IPS DF 4.7 (cell line): Measurements from ENCODE around the gene TRIOBP.

ENCODE experiments used
- DNase-seq: peaks from one replicate; pipeline ENCODE4 v3.0.0-alpha.2; 2013; ENCODE audit warnings: low spot score; ENCODE audit errors: extremely low read depth

TRIOBP gene

DNA sequence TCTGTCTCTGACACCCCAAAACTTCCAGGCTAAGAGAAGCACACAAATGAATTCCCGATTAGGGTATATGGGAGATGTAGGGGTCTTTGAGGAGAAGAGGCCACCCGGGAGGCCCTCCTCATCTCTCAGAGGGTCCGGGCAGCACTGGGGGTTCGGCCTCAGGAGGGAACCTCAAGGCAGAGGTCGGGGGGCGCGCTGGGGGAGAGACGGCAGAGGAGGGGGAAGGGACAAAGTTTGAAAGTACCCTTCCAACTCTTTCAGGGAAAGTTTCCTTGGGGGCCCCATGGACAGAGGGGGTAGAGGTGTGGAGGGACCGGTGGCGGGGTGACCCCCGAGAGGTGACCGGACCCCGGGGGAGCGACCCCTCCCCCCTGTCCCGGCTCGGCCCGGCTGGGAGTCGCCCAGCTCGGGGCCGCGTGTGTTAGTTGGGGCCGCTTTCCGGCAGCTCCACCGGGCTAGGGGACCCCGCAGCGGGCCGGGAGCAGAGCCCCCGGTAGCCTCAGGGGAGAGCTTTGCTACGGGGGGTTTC lies 107.6 kb downstream of the TRIOBP start:
- DNase-seq, result no peak

DNA sequence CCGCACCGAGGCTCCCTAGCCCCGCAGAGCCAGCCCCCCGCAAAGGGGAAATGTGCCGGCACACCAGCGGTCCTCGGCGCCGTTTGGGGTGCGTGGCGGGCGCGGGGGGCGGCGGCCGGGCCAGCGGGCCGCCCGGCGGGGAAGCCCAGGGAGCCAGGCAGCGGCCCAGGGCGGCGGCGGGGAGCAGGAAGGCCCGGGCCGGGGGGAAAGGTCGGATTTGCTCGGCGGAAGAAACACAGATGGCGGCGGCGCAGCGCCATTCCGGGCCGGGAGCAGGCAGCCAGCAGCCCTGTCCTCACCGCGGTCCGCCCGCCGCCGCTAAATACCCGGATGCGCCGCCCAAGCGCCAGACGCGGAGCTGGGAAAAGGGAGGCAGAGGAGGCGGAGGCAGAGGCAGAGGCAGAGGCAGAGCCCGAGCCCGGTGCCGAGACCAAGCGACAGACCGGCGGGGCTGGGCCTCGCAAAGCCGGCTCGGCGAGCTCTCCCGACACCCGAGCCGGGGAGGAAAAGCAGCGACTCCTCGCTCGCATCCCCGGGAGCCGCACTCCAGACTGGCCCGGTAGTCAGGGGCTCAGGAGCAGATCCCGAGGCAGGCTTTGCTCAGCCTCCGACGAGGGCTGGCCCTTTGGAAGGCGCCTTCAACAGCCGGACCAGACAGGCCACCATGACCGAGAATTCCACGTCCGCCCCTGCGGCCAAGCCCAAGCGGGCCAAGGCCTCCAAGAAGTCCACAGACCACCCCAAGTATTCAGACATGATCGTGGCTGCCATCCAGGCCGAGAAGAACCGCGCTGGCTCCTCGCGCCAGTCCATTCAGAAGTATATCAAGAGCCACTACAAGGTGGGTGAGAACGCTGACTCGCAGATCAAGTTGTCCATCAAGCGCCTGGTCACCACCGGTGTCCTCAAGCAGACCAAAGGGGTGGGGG lies 108.3 kb downstream of the TRIOBP start:
- DNase-seq, result no peak

- no peak for DNase-seq
Measured at GRCh38 chr22:37805810-37806277, 109.0 kb downstream of the TRIOBP start.

DNA sequence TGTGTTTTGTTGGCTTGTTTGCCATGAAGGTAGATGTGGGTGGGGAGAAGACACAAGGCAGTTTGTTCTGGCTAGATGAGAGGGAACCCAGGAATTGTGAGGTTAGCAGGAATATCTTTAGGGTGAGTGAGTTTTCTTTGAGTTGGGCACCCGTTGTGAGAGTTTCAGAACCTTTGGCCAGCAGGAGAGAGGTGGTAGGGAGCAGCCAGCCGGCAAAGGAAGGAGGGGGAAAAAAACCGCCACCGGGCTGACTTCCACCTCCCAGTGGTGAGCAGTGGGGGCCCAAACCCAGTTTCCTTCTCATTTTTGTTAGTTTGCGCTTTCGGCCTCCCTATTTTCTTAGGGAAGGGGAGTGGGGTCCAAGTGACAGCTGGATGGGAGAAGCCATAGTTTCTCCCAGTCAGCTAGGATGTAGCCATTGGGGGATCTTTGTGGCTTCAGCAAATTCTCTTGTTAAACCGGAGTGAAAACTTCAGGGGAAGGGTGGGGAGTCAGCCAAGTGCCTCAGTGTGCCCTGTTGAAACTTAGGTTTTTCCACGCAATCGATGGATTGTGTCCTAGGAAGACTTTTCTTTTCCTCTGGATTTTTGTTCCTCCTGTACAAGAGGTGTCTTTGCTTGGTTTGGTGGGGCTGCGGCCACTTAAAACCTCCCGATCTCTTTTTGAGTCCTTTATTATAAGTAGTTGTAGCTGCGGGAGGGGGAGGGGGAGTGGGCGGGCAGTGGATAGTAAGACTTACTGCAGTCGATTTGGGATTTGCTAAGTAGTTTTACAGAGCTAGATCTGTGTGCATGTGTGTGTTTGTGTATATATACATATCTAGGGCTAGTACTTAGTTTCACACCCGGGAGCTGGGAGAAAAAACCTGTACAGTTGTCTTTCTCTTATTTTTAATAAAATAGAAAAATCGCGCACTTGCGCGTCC lies 109.8 kb downstream of the TRIOBP start:
- DNase-seq, result no peak

DNA sequence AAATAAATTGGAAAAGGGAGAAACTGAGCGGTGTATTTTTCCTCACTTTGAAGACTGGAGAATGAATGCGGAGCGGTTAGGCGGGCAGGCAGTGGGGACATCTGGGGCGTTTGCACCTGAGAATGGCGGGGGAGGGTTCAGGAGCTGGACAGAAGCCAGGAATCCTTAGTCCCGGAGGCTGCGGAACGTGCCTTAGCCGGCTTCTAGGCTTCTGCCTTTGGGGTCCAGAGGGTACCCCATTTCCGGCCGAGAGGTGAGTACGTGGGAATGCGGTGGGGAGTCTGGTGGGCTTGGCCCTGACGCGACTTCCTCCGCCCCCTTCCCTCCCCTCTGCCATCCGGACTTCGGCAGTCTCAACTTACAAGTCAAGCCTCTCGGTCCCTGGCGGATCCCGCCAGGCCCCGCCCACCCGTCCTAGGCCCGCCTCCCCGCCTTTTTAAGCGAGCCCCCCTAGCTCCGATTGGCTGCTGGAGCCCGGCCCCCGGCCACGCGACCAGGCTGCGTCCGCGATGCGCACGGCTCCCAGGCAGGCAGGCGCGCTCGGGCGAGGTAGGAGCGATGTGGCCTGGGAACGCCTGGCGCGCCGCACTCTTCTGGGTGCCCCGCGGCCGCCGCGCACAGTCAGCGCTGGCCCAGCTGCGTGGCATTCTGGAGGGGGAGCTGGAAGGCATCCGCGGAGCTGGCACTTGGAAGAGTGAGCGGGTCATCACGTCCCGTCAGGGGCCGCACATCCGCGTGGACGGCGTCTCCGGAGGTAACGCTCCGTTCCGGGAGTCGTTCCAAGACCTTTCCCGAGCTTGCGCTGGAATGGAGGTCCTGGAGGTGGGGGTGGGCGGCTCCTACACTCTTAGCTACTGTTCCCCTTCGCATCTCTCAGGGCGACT lies 110.8 kb downstream of the TRIOBP start, which contains the start of gene GCAT:
Gene GCAT, plus strand, starts transcription at position 525 of the 884 bp plus-strand sequence. Its CDS starts 34 bp downstream, at position 559.
- no peak for DNase-seq

DNA sequence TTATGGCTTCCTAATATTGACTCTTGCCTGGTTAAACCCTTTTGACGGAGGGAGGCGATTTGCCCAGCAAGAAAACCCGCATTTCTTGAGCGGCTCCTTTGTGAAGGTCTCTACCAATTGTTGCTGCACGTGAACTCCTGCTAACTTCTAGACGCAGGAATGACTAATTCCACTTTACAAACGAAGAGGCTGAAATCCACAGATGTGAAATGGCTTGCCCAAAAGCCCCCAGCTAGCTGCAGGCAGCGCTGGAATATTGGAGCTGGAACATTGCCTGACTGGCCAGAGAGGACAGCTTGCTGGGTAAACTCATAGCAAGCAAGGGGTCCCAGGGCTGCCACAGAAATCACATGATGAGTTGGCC lies 111.4 kb downstream of the TRIOBP start:
- no peak for DNase-seq

DNA sequence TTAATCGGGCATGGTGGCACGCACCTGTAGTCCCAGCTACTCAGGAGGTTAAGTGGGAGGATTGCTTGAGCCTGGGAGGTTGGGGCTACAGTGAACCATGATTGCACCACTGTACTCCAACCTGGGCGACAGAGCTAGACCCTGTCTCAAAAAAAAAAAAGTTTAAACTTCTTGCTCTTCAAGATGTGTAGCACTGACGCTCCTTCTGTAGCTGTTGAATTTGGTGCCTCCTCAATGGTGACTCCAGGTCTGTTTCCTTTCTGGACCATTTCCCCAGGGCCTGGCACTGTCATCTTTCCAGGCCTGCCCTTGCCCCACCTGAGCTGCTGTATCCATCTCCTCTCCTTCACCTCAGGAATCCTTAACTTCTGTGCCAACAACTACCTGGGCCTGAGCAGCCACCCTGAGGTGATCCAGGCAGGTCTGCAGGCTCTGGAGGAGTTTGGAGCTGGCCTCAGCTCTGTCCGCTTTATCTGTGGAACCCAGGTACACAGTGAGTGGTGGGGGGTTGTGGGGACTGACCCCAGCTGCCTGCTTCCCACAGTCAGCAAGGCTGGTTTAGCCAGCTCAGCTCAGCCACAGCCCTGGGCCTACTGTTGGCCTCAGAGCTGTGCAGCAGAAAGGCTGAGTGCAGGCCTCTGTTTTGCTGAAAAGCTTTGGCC lies 113.0 kb downstream of the TRIOBP start:
- no peak for DNase-seq

- no peak for DNase-seq
Measured at GRCh38 chr22:37811867-37812266, 115.0 kb downstream of the TRIOBP start.

GRCh38 chr22:37812869-37813678 lies 116.2 kb downstream of the TRIOBP start:
- no peak for DNase-seq

- DNase-seq, result no peak
Measured at GRCh38 chr22:37815593-37815992, 118.7 kb downstream of the TRIOBP start.

DNA sequence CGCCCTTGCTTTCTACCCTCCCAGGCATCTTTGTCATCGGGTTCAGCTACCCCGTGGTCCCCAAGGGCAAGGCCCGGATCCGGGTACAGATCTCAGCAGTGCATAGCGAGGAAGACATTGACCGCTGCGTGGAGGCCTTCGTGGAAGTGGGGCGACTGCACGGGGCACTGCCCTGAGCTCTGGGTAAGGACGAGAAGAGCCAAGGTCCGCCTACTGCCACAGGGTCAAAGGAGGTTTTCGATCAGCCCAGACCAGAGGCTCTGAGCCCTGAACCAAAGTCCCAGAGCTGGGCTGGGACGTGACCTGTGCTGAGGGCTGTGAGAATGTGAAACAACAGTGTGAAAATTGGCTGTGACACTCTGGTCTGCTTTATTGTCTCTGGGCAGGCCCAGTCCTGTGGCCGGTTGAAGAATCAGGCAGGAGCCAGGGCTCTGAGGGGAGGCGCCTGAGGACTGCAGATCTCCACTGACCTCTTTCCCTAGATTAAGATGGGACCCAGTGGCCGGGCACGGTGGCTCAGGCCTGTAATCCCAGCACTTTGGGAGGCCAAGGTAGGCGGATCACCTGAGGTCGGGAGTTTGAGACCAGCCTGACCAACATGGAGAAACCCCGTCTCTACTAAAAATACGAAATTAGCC lies 119.8 kb downstream of the TRIOBP start:
- DNase-seq, result no peak

DNA sequence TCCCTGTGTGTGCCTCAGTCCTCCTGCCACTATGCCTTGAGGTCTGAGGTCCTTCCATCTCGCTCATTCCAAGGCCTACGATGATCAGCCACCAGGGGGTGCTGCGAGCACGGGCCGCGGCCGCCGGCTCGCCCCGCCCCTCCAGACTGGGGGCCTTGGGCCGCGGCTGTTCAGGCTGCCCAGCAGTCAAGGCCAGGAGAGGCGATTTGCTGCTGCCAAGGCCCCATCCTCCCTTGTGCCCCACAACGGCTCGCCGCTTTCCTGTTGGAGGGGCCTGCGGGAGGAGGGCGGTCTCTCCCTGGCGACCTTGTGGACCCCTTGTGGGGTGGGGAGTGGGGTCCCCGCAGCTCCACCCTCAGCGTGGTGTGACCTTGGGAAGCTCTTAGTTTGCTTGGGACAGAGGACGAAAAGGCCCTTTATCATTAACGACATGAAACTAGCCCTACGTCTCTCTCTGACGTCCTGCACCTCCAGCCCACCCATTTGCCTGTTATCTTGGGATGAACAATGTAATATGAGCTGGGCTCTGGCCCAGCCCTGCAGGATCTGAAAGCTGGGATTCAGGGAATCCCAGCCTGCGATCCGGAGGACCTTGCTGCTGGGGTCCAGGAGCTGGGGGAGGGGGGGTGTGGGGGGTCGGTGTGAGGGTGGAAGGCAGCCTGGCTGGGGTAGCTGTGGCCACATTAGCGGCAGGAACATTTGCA lies 121.0 kb downstream of the TRIOBP start:
- DNase-seq, result no peak

GRCh38 chr22:37818409-37819104 lies 121.7 kb downstream of the TRIOBP start:
- DNase-seq, result no peak

DNA sequence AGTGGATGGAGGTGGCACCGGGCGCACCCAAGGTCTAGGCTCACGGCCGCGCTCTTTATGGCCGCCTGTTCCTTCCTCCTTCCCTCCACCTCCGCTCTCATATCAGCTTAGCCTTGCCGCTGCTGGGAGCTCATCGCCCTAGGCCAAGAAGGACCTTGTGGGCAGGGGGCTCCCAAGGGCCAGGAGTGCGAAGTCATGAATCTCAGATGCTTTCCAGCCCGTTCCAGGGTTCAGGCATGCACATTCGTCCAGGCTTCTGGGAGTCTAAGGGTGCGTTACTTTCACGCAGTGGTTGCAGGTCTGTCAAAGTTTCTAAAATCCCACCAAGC lies 122.2 kb downstream of the TRIOBP start:
- no peak for DNase-seq

DNA sequence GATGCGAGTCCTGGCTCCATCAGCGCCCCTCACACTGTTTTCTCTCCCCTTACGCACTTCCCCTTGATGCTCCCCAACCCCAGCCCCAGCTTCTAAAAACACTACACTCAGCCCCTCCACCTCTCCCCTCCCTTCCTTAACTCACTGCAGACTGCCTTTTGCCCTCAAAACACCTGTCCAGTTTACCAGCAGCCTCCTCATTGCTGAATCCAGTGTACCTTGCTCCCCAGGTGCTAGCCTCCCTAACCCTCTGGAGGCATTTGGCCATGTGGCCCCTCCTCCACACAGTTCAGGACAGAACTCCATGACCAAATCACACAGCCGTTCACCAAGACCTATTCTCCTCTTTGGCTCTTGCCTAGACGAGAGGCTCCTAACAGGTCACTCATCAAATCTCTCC lies 123.5 kb downstream of the TRIOBP start:
- no peak for DNase-seq

GRCh38 chr22:37822079-37822833 lies 125.4 kb downstream of the TRIOBP start:
- no peak for DNase-seq
